ENCODE results near the gene SNRPD1. TPM values are rescaled to one million over a fixed set of nuclear protein-coding genes. Genes with fewer than 3 reads are reported as not detected.
"Not testable (repeated sequence)": the region's sequence is repeated elsewhere in the genome, so short reads cannot be mapped to it uniquely, and the experiment has no call there.

Gene SNRPD1
- polyA plus RNA-seq, 1 donor: 75.6 TPM

GRCh38 chr18:21638822-21639221 lies 26.7 kb downstream of the SNRPD1 start:
- no peak for DNase-seq

- not testable (repeated sequence) for DNase-seq
Measured at GRCh38 chr18:21640375-21640774, 28.3 kb downstream of the SNRPD1 start.

GRCh38 chr18:21650311-21650710 lies 38.2 kb downstream of the SNRPD1 start:
- no peak for DNase-seq

- DNase-seq: no peak
Measured at GRCh38 chr18:21652073-21652472, 40.0 kb downstream of the SNRPD1 start.

- DNase-seq: no peak
Measured at GRCh38 chr18:21653361-21653760, 41.2 kb downstream of the SNRPD1 start.

- no peak for DNase-seq
Measured at GRCh38 chr18:21656402-21656801, 44.3 kb downstream of the SNRPD1 start.

GRCh38 chr18:21660078-21660477 lies 48.0 kb downstream of the SNRPD1 start:
- DNase-seq: no peak

- DNase-seq: no peak
Measured at GRCh38 chr18:21662581-21662980, 50.5 kb downstream of the SNRPD1 start.

- peak; percentile 63 for DNase-seq
Measured at GRCh38 chr18:21663578-21663977, 51.5 kb downstream of the SNRPD1 start.

GRCh38 chr18:21664069-21664468 lies 52.0 kb downstream of the SNRPD1 start:
- no peak for DNase-seq

GRCh38 chr18:21669736-21670285 lies 57.7 kb downstream of the SNRPD1 start:
- no peak for DNase-seq

- DNase-seq: no peak
Measured at GRCh38 chr18:21672521-21673267, 60.6 kb downstream of the SNRPD1 start.

- DNase-seq: not testable (repeated sequence)
Measured at GRCh38 chr18:21675354-21675753, 63.2 kb downstream of the SNRPD1 start.

GRCh38 chr18:21678859-21679258 lies 66.7 kb downstream of the SNRPD1 start:
- DNase-seq: no peak

GRCh38 chr18:21680161-21680560 lies 68.0 kb downstream of the SNRPD1 start:
- DNase-seq: no peak

- peak; percentile 50 for DNase-seq
Measured at GRCh38 chr18:21682371-21683051, 70.4 kb downstream of the SNRPD1 start.

Other genes with a start within 250 kb of the SNRPD1 start
- gene ESCO1, start 11.6 kb upstream of the SNRPD1 start, polyA plus RNA-seq (ENCODE audit: insufficient read length): 18.0 TPM
- gene ABHD3, start 92.5 kb downstream of the SNRPD1 start, polyA plus RNA-seq (ENCODE audit: insufficient read length): 11.2 TPM
- 46.1 TPM for gene MIB1, start 128.5 kb downstream of the SNRPD1 start, polyA plus RNA-seq (ENCODE audit: insufficient read length)

All from hindlimb muscle (tissue), 1 donor.